ENCODE data around the gene EIF1B.

- no peak for TF ChIP-seq CTCF (IDR thresholded peaks at IDR 0.05; ENCODE audit: low read depth, low read length, poor library complexity, severe bottlenecking)
- TF ChIP-seq EZH2phosphoT487 (IDR thresholded peaks at IDR 0.05; ENCODE audit: borderline replicate concordance, low read length), result no peak
These were observed 18.0 kb upstream of the EIF1B start for GRCh38 chr3:40291471-40291870.

Measured in DOHH2 (cell line).